Endothelial cell of umbilical vein (primary cell): Measurements from ENCODE around the gene BANF2. TPM values are rescaled to one million over a fixed set of nuclear protein-coding genes. Genes with fewer than 3 reads are reported as not detected.

Experiments
- BruUV-seq: library from RNA; stranded (reverse); fragments of 400-500 nt; replicated peaks from 2 replicates; lab custom pipeline; 2021; lab: Mats Ljungman, UMichigan
- CTCF ChIA-PET: fragments of 300-600, 350-600 bp; sonication (Branson Sonifier 250); formaldehyde crosslinking; loops from one replicate; lab custom pipeline; 2021; ENCODE audit warnings: antibody characterized with exemption, inconsistent platforms; lab: Charles Lee
- POLR2A ChIA-PET: fragments of 300-600, 350-600 bp; sonication (Branson Sonifier 250); formaldehyde crosslinking; loops from one replicate; lab custom pipeline; 2021; ENCODE audit warnings: antibody characterized with exemption, inconsistent platforms; lab: Charles Lee
- DNase-seq: peaks from one replicate; pipeline ENCODE4 v3.0.0-alpha.2; 2011; ENCODE audit warnings: low read depth, low spot score
- FAIRE-seq: peaks from 2 replicates; lab custom pipeline; 2011; peaks lifted over from hg19 to GRCh38; lab: Jason Lieb, UNC
- H2AFZ ChIP-seq: 2 replicates; pipeline ENCODE4 v1.6.0; 2012; ENCODE audit warnings: low read depth, low read length, control low read depth, inconsistent platforms
- H3K27ac ChIP-seq: 2 replicates; pipeline ENCODE4 v1.5.1; 2011; ENCODE audit warnings: low read depth, mild to moderate bottlenecking, control low read depth, low read length, moderate library complexity; ENCODE audit not compliant: insufficient read depth
- H3K27me3 ChIP-seq, 2 experiments: 2 replicates each; pipeline versions ENCODE4 v1.6.0 to v1.6.1; 2011; ENCODE audit warnings: low read length in 2 of 2, mixed read lengths in 1 of 2; ENCODE audit not compliant: control insufficient read depth in 2 of 2, insufficient read depth in 2 of 2
- H3K36me3 ChIP-seq, 2 experiments: 2 replicates in 1 of 2; 3 replicates in 1 of 2; pipeline ENCODE4 v1.5.1; 2011; ENCODE audit warnings: low read length in 2 of 2, mild to moderate bottlenecking in 1 of 2, moderate library complexity in 1 of 2; ENCODE audit not compliant: control insufficient read depth in 2 of 2, insufficient read depth in 2 of 2; ENCODE audit errors: extremely low read depth in 1 of 2
- H3K4me1 ChIP-seq: 3 replicates; pipeline ENCODE4 v1.5.1; 2011; ENCODE audit warnings: mild to moderate bottlenecking, low read length; ENCODE audit not compliant: control insufficient read depth, insufficient read depth; ENCODE audit errors: extremely low read depth
- H3K4me2 ChIP-seq: 2 replicates; pipeline ENCODE4 v1.6.1; 2011; ENCODE audit warnings: low read length, control low read depth, mixed read lengths; ENCODE audit not compliant: insufficient read depth
- H3K4me3 ChIP-seq, 3 experiments: fragments of 200-600 bp in 1 of 3; sonication (generic), shearing (Covaris generic) in 1 of 3; replicated peaks in 1 of 3; 2 replicates each; pipeline ENCODE4 v1.5.1; 2011 to 2016; ENCODE audit warnings: control low read depth in 3 of 3, low read length in 3 of 3, mild to moderate bottlenecking in 2 of 3, inconsistent platforms in 1 of 3, low read depth in 1 of 3, moderate library complexity in 1 of 3; ENCODE audit not compliant: insufficient read depth in 1 of 3
- H3K79me2 ChIP-seq: 2 replicates; pipeline ENCODE4 v1.6.0; 2012; ENCODE audit warnings: low read length, inconsistent platforms; ENCODE audit not compliant: control insufficient read depth, insufficient read depth
- H3K9ac ChIP-seq: replicated peaks from 2 replicates; pipeline ENCODE3; 2011; ENCODE audit warnings: low read length, control low read depth; ENCODE audit not compliant: insufficient read depth; ENCODE audit errors: extremely low read depth
- H3K9me1 ChIP-seq: replicated peaks from 3 replicates; pipeline ENCODE4 v1.6.0; 2011; ENCODE audit warnings: mild to moderate bottlenecking, low read length; ENCODE audit not compliant: control insufficient read depth, insufficient read depth; ENCODE audit errors: extremely low read depth
- H3K9me3 ChIP-seq: replicated peaks from 2 replicates; pipeline ENCODE4 v1.5.1; 2012; ENCODE audit warnings: low read length, inconsistent platforms; ENCODE audit not compliant: control insufficient read depth, insufficient read depth
- H4K20me1 ChIP-seq: replicated peaks from 2 replicates; pipeline ENCODE3; 2011; ENCODE audit warnings: mild to moderate bottlenecking, low read length; ENCODE audit not compliant: control insufficient read depth, insufficient read depth; ENCODE audit errors: extremely low read depth
- EZH2 ChIP-seq: IDR thresholded peaks from 2 replicates; pipeline ENCODE4 v1.6.1; 2012; ENCODE audit warnings: borderline replicate concordance, low read depth, mild to moderate bottlenecking, moderate library complexity, low read length, inconsistent platforms; ENCODE audit not compliant: severe bottlenecking
- FOS ChIP-seq: IDR thresholded peaks from 2 replicates; pipeline ENCODE4 v1.6.1; 2011; ENCODE audit warnings: mild to moderate bottlenecking, low read length, moderate library complexity, borderline replicate concordance; ENCODE audit not compliant: insufficient read depth
- GATA2 ChIP-seq: IDR thresholded peaks from 2 replicates; pipeline ENCODE4 v1.7.0; 2011; ENCODE audit warnings: low read depth, mild to moderate bottlenecking, moderate library complexity, mixed read lengths, low read length; ENCODE audit not compliant: insufficient read length, insufficient read depth
- JUN ChIP-seq: IDR thresholded peaks from 2 replicates; pipeline ENCODE4 v1.6.1; 2011; ENCODE audit warnings: borderline replicate concordance, low read depth; ENCODE audit not compliant: insufficient read length, insufficient read depth
- MYC ChIP-seq: IDR thresholded peaks from one replicate; pipeline ENCODE4 v1.6.1; 2011; ENCODE audit warnings: mild to moderate bottlenecking, low read depth, low read length
- POLR2A ChIP-seq: IDR thresholded peaks from 2 replicates; pipeline ENCODE4 v1.6.1; 2012; ENCODE audit warnings: low read depth, mild to moderate bottlenecking, control low read depth, low read length
- POLR2AphosphoS5 ChIP-seq: IDR thresholded peaks from 2 replicates; pipeline ENCODE4 v1.6.1; 2012; ENCODE audit warnings: low read depth, mild to moderate bottlenecking, control low read depth, low read length, moderate library complexity; ENCODE audit not compliant: insufficient read depth
- dilution Hi-C: fragments of 300-500 bp; cut with MboI; formaldehyde crosslinking; loops from one replicate; pipeline ENCODE4 v1.15.0; 2019; ENCODE audit warnings: low sequenced_read_pairs; ENCODE audit not compliant: extremely low pct_ligation_motif_present
- intact Hi-C: fragments of 100-400 bp; cut with micrococcal nuclease; formaldehyde crosslinking; loops from one replicate; pipeline ENCODE4 v1.10.0; 2022
- polyA plus RNA-seq, 4 experiments: library from polyadenylated mRNA; depleted of rRNA in 3 of 4; stranded (reverse) in 3 of 4; unstranded in 1 of 4; fragments of >200 nt; gene quantifications; 2 replicates each; pipeline versions ENCODE4 v1.2.1 to v1.2.3, GENCODE V29; 2011 to 2012; ENCODE audit warnings: missing spikeins in 1 of 4
- total RNA-seq: library from RNA; stranded (reverse); gene quantifications from 2 replicates; pipeline ENCODE4 v1.2.3, GENCODE V29; 2021
- TF ChIP-seq, protein P1 (sequence below): IDR thresholded peaks from 2 replicates; pipeline ENCODE4 v1.6.1; 2011; ENCODE audit not compliant: insufficient read depth, insufficient read length
- TF ChIP-seq, protein P2 (sequence below), 2 donors: IDR thresholded peaks; 1 replicate in 1 of 2; 2 replicates in 1 of 2; pipeline ENCODE4 v1.5.1; 2011; ENCODE audit warnings: low read length in 2 of 2, mild to moderate bottlenecking in 2 of 2, moderate library complexity in 2 of 2, control low read depth in 1 of 2, inconsistent platforms in 1 of 2, low read depth in 1 of 2; ENCODE audit not compliant: insufficient read depth in 1 of 2; ENCODE audit errors: extremely low read depth in 1 of 2

The BANF2 gene
- total and polyA plus RNA-seq, 2 donors (not counting 3 experiments of a cell fraction or from before 2014, with no cell fraction given) = not detected

DNA sequence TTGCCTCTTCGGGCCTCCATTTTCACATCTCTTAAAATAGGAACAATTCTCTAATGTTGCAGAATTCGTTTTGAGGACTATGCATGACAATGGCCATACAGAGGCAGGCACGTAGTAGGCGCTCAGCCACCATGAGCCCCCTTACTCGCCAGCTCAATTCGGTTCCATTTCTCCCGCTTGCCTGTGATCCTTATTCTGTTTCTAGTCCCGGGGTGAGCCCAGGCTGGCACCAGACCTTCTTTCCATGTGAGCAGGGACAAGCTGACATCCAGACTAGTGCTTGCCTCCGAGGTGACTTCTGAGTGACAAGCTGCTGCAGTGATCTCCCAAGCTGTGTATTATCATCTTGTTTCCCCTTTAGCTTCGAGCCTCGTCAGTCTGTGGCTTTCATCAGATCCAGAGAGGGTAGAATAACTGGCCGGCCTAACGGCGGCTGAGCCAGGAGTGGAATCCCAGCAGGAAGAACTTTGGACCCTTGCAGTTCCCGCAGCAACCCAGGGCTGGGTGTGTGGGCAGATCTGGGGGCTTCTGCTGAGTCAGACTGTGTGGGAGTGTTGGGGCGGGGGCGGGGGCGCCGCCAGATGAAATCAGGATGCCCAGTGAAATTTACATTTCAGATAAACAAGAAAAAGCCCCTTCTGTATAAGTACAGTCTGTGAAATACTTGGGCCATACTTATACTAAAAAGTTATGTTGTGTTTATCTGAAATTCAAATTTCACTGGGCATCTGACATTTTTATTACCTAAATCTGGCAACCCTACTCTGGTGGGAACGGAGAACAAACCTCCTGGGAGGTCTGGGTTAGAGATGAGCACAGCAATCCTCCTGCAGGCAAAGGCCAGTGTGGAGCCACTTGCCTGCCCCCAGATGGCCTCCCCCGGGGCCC, 10.9 kb downstream of the BANF2 start:
- no peak for DNase-seq
- H3K36me3 ChIP-seq = no peaks in the 10 kb centered on the region
- H3K79me2 ChIP-seq = no peaks in the 10 kb centered on the region
- H2AFZ ChIP-seq = no peak overlapping the region
- intact Hi-C loops = no loop called here
- H3K27me3 ChIP-seq = peaks cover 2% of the 10 kb centered on the region in 2 experiments
- POLR2A ChIA-PET = no interaction called here
- dilution Hi-C loops = no loop called here
- no peak for FAIRE-seq
- H3K4me3 ChIP-seq = no peak overlapping the region
- H3K4me2 ChIP-seq = no peak overlapping the region
- CTCF ChIA-PET = interaction anchor here (1.3 kb wide), 1 partner anchor 186 kb away, joined by 5 read pairs; no protein-coding TSS in a partner anchor
- TF ChIP-seq, protein P1, sequence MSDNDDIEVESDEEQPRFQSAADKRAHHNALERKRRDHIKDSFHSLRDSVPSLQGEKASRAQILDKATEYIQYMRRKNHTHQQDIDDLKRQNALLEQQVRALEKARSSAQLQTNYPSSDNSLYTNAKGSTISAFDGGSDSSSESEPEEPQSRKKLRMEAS = no peak
- TF ChIP-seq GATA2 = no peak
- TF ChIP-seq POLR2A = no peak
- TF ChIP-seq FOS = no peak
- no peak for TF ChIP-seq MYC
- TF ChIP-seq, protein P2, sequence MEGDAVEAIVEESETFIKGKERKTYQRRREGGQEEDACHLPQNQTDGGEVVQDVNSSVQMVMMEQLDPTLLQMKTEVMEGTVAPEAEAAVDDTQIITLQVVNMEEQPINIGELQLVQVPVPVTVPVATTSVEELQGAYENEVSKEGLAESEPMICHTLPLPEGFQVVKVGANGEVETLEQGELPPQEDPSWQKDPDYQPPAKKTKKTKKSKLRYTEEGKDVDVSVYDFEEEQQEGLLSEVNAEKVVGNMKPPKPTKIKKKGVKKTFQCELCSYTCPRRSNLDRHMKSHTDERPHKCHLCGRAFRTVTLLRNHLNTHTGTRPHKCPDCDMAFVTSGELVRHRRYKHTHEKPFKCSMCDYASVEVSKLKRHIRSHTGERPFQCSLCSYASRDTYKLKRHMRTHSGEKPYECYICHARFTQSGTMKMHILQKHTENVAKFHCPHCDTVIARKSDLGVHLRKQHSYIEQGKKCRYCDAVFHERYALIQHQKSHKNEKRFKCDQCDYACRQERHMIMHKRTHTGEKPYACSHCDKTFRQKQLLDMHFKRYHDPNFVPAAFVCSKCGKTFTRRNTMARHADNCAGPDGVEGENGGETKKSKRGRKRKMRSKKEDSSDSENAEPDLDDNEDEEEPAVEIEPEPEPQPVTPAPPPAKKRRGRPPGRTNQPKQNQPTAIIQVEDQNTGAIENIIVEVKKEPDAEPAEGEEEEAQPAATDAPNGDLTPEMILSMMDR (IDR thresholded peaks at IDR 0.05; ENCODE audit: extremely low read depth in 1 of 2, insufficient read depth in 1 of 2, low read depth in 1 of 2, low read length in 2 of 2) = no peak
- TF ChIP-seq POLR2AphosphoS5 = no peak
- TF ChIP-seq EZH2 = no peak
- no peak for TF ChIP-seq JUN
- H3K27ac ChIP-seq = no peak overlapping the region
- no peak overlapping the region for H3K9ac ChIP-seq
- no peaks in the 10 kb centered on the region for H3K9me1 ChIP-seq
- H3K9me3 ChIP-seq = no peaks in the 10 kb centered on the region
- H4K20me1 ChIP-seq = no peaks in the 10 kb centered on the region
- no TSS peak for BruUV-seq
- H3K4me1 ChIP-seq = no peaks in the 10 kb centered on the region
